ENCODE data around the gene PTPN4. TPM values are rescaled to one million over a fixed set of nuclear protein-coding genes. Genes with fewer than 3 reads are reported as not detected.

The PTPN4 gene
- polyA plus RNA-seq, 3 donors: 5.5 to 6.7 (median 5.7) TPM

GRCh38 chr2:119939915-119940314, 180.2 kb downstream of the PTPN4 start:
- Histone ChIP-seq H3K36me3 (replicated peaks in 1 of 2; ENCODE audit: control insufficient read depth in 1 of 2, insufficient read depth in 2 of 2, low read length in 2 of 2) (peaks cover 0 to 2% of the 10 kb centered on the region in 2 donors), H3K9ac (ENCODE audit: insufficient read depth, low read length, poor library complexity, severe bottlenecking) (no peak overlapping the region), H3K4me2 (replicated peaks; ENCODE audit: extremely low read depth, low read length, poor library complexity, severe bottlenecking) (no peak overlapping the region), H3K4me1 (ENCODE audit: control insufficient read depth in 1 of 2, insufficient read depth in 2 of 2, low read length in 2 of 2) (no peaks in the 10 kb centered on the region), H3K9me3 (replicated peaks in 1 of 2; ENCODE audit: control insufficient read depth in 1 of 2, insufficient read depth in 1 of 2, low read length in 2 of 2) (no peaks in the 10 kb centered on the region), H3K27me3 (ENCODE audit: control insufficient read depth in 2 of 2, insufficient read depth in 2 of 2, low read length in 2 of 2) (no peaks in the 10 kb centered on the region), H2AFZ (ENCODE audit: insufficient read depth, low read depth, low read length, poor library complexity, severe bottlenecking) (no peak overlapping the region), H3K4me3 (replicated peaks in 1 of 3; ENCODE audit: low read depth in 2 of 3, low read length in 3 of 3) (no peak overlapping the region), H3K27ac (ENCODE audit: low read depth in 1 of 2, low read length in 2 of 2) (no peak overlapping the region), H4K20me1 (ENCODE audit: insufficient read depth, low read length) (no peaks in the 10 kb centered on the region), H3K79me2 (ENCODE audit: insufficient read depth, low read length) (no peaks in the 10 kb centered on the region)
- no peak for TF ChIP-seq CTCF (IDR thresholded peaks at IDR 0.05)
- peaks cover 0 to 7% (median 0%) of the 10 kb centered on the region in 7 donors for H3K9me3 Mint-ChIP-seq
- H3K27me3 Mint-ChIP-seq (ENCODE audit: low read depth in 3 of 3): no peaks in the 10 kb centered on the region
- DNase-seq: no peak
- intact Hi-C loops (cut with micrococcal nuclease): no loop called here
- WGBS (ENCODE audit: insufficient coverage): no CpG with 5 or more reads among the region's 3 CpGs
- peaks cover 14 to 18% of the 10 kb centered on the region in 2 donors for H3K36me3 Mint-ChIP-seq
- no peaks in the 10 kb centered on the region for H3K4me1 Mint-ChIP-seq
- H3K27ac Mint-ChIP-seq: no peak overlapping the region
- H3K4me3 Mint-ChIP-seq: no peak overlapping the region

- Mint-ChIP-seq H3K4me3 (no peak overlapping the region), H3K36me3 (peaks cover 15 to 19% of the 10 kb centered on the region in 2 donors), H3K9me3 (peaks cover 0 to 4% (median 0%) of the 10 kb centered on the region in 7 donors), H3K4me1 (no peaks in the 10 kb centered on the region), H3K27me3 (ENCODE audit: low read depth in 3 of 3) (no peaks in the 10 kb centered on the region), H3K27ac (no peak overlapping the region)
- no peaks in the 10 kb centered on the region for H3K9me3 ChIP-seq (replicated peaks in 1 of 2; ENCODE audit: control insufficient read depth in 1 of 2, insufficient read depth in 1 of 2, low read length in 2 of 2)
- H2AFZ ChIP-seq (ENCODE audit: insufficient read depth, low read depth, low read length, poor library complexity, severe bottlenecking): no peak overlapping the region
- H3K4me1 ChIP-seq (ENCODE audit: control insufficient read depth in 1 of 2, insufficient read depth in 2 of 2, low read length in 2 of 2): no peaks in the 10 kb centered on the region
- no peak overlapping the region for H3K27ac ChIP-seq (ENCODE audit: low read depth in 1 of 2, low read length in 2 of 2)
- no peaks in the 10 kb centered on the region for H3K27me3 ChIP-seq (ENCODE audit: control insufficient read depth in 2 of 2, insufficient read depth in 2 of 2, low read length in 2 of 2)
- intact Hi-C loops (cut with micrococcal nuclease): no loop called here
- H3K4me2 ChIP-seq (replicated peaks; ENCODE audit: extremely low read depth, low read length, poor library complexity, severe bottlenecking): no peak overlapping the region
- H3K4me3 ChIP-seq (replicated peaks in 1 of 3; ENCODE audit: low read depth in 2 of 3, low read length in 3 of 3): no peak overlapping the region
- H3K79me2 ChIP-seq (ENCODE audit: insufficient read depth, low read length): no peaks in the 10 kb centered on the region
- no peak overlapping the region for H3K9ac ChIP-seq (ENCODE audit: insufficient read depth, low read length, poor library complexity, severe bottlenecking)
- no peak for DNase-seq
- H3K36me3 ChIP-seq (replicated peaks in 1 of 2; ENCODE audit: control insufficient read depth in 1 of 2, insufficient read depth in 2 of 2, low read length in 2 of 2): no peaks in the 10 kb centered on the region
- no peak for TF ChIP-seq CTCF (IDR thresholded peaks at IDR 0.05)
- no peaks in the 10 kb centered on the region for H4K20me1 ChIP-seq (ENCODE audit: insufficient read depth, low read length)
These were observed 181.1 kb downstream of the PTPN4 start for GRCh38 chr2:119940856-119941255.

Measured in CD14-positive monocyte (primary cell).